HFF-Myc (cell line): Measurements from ENCODE around the gene MAP2K3.

Experiments
- DNase-seq: peaks from one replicate; pipeline ENCODE4 v3.0.0-alpha.2; 2011; ENCODE audit warnings: low read depth; ENCODE audit errors: extremely low read depth
- H3K4me3 ChIP-seq: replicated peaks from 2 replicates; pipeline ENCODE4 v1.5.1; 2011; ENCODE audit warnings: low read depth, mild to moderate bottlenecking, control low read depth, low read length
- CTCF ChIP-seq: IDR thresholded peaks from 2 replicates; pipeline ENCODE4 v1.5.1; 2012; ENCODE audit warnings: mild to moderate bottlenecking, low read depth, low read length, control low read depth; ENCODE audit errors: missing control alignments

The MAP2K3 gene

GRCh38 chr17:21288571-21289017 lies 4.1 kb downstream of the MAP2K3 start:
- H3K4me3 ChIP-seq, result peak overlapping the region; percentile 93; the same call in 1 of the 2 replicates
- TF ChIP-seq CTCF, result no peak
- DNase-seq, result no peak

DNA sequence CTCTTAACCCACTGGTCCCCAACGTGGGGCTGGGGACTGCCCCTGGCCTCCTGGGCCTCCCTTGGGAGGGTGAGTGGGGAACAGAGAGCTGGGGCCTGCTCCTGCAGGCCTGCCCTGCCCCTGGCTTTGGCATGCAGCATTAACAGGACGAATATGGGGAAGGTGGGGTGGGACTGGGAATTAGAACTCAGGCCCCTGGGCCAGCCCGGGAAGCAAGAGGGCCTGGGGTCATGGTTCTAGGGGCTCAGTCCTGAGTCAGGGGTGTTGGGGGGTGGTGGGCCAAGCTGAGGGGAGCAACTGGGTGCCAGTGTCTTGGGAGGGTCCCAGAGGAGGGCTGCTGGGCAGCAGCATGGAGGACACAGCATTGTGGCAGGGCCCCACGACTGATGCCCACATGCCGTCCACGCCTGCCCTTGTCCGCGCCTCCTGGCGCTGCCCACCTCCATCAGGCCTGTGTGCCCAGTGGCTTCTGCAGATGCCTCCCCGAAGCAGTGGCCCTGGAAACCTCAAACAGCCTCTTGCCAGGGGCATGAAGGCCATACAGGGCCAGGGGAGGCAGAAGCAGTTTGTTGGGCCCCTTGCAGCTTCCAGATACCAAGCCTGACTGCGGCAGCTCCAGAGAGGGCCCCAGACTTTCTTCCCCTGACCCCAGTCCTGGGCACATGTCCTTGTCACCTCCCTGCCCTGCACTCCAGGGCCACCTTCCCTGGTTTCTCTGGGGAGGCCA lies 4.8 kb downstream of the MAP2K3 start:
- TF ChIP-seq CTCF, result no peak
- DNase-seq, result no peak
- H3K4me3 ChIP-seq, result no peak overlapping the region

- TF ChIP-seq CTCF, result no peak
- H3K4me3 ChIP-seq, result no peak overlapping the region
- DNase-seq, result no peak
Measured at GRCh38 chr17:21289902-21290571, 5.5 kb downstream of the MAP2K3 start.

GRCh38 chr17:21291357-21291756 lies 6.8 kb downstream of the MAP2K3 start:
- no peak for DNase-seq
- no peak for TF ChIP-seq CTCF
- H3K4me3 ChIP-seq, result no peak overlapping the region

- H3K4me3 ChIP-seq, result no peak overlapping the region
- TF ChIP-seq CTCF, result no peak
- DNase-seq, result no peak
Measured at GRCh38 chr17:21291862-21292261, 7.4 kb downstream of the MAP2K3 start.

DNA sequence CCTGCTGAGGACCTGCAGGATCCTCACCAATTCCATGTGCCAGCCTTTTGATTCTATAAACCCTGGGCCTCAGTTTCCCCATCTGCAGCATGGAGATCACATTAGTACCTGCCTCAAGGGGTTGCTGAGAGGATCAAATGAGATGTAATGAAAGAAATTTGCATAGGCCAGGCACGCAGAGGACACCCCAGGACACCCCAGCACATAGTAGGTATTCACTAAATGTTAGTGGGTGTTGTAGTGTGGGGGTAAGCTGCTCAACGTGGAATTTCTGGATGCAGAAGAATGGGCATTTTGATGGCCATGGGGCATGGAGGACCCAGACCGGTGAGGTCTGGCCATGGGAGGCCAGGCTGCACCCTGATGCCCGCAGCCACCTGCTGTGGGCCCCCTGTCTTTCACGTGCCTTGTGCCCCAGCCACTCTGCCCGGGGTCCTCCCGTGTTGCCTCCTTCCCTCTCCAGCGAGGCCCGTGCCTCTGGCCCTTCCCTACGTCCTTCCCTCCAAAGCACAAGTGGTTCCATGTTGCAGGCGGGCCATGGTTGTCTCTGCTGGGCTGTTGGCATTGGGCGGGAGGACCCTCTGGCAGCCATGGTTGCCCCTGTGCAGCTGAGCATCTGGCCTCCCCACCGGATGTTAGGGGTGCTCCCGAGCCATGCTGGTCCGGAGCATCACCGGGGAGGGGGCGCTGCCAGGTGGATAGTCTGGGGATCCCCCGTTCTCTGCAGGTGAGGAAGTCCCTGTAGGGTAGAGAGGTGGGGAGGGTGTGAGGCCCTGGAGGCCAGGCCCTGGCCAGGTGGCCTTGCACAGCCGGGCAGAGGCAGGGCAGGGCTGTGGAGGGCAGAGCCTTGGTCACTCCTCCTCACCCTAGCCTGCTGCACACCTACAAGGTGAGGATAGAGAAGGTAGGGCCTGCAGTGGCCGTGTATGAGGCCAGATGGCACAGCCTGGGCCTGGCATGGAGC lies 8.6 kb downstream of the MAP2K3 start:
- no peak overlapping the region for H3K4me3 ChIP-seq
- DNase-seq, result no peak
- TF ChIP-seq CTCF, result no peak
